Prostate gland (tissue), 2 donors: ENCODE measurements around the gene NME1. TPM values are rescaled to one million over a fixed set of nuclear protein-coding genes. Genes with fewer than 3 reads are reported as not detected.
A peak's percentile ranks its signal among the peaks of the same experiment; 100 is the strongest.

Experiments
- DNase-seq: peaks from one replicate; pipeline ENCODE4 v3.0.0-alpha.2; 2019; ENCODE audit warnings: low spot score
- H3K27ac ChIP-seq, 2 donors: fragments of 200-600 bp; sonication (generic); 2 replicates each; pipeline ENCODE4 v1.5.1; 2017 to 2019
- H3K27me3 ChIP-seq: fragments of 200-600 bp; sonication (generic); replicated peaks from 2 replicates; pipeline ENCODE4 v1.5.1; 2019; ENCODE audit not compliant: insufficient read depth
- H3K36me3 ChIP-seq, 2 donors: fragments of 200-600 bp; sonication (generic); 1 replicate in 1 of 2; 2 replicates in 1 of 2; pipeline versions ENCODE4 v1.5.1 to v1.8.1; 2017 to 2019
- H3K4me1 ChIP-seq: fragments of 200-600 bp; sonication (generic); replicated peaks from 2 replicates; pipeline ENCODE4 v1.5.1; 2019
- H3K4me3 ChIP-seq, 2 donors: fragments of 200-600 bp; sonication (generic); 2 replicates each; pipeline ENCODE4 v1.5.1; 2017 to 2019
- H3K9me3 ChIP-seq: fragments of 200-600 bp; sonication (generic); 2 replicates; pipeline ENCODE4 v1.5.1; 2017
- POLR2A ChIP-seq: fragments of 450-650 bp; IDR thresholded peaks from one replicate; pipeline ENCODE4 v1.6.1; 2016; ENCODE audit warnings: antibody characterized with exemption, mild to moderate bottlenecking
- POLR2AphosphoS5 ChIP-seq: sonication (generic); formaldehyde crosslinking; IDR thresholded peaks from one replicate; pipeline ENCODE4 v1.6.1; 2017; ENCODE audit warnings: antibody characterized with exemption
- WGBS: methylation state at CpG from one replicate; pipeline ENCODE4 v1.1.5; 2018; 5-methylcytosine and 5-hydroxymethylcytosine counted together
- intact Hi-C: fragments of 100-400 bp; cut with DNase I; formaldehyde crosslinking; loops from one replicate; pipeline ENCODE4 v1.14.2; 2022
- total RNA-seq, 2 donors: library from RNA; depleted of rRNA; stranded (reverse); fragments of >200 nt; gene quantifications; one replicate each; pipeline ENCODE4 v1.1.0, GENCODE V29; 2016
- TF ChIP-seq, protein P1 (sequence below), 4 experiments: fragments of 200-600 bp in 2 of 4; fragments of 450-650 bp in 2 of 4; sonication (generic) in 2 of 4; IDR thresholded peaks; 1 replicate in 3 of 4; 2 replicates in 1 of 4; pipeline ENCODE4 v1.5.1; 2016 to 2019; ENCODE audit warnings: antibody characterized with exemption in 4 of 4, mild to moderate bottlenecking in 2 of 4, moderate library complexity in 2 of 4

The NME1 gene
- total RNA-seq, 2 donors from 2014 or later: 32.3 to 75.1 TPM

GRCh38 chr17:51118330-51119195 is 34.8 kb upstream of the NME1 start:
- peak overlapping the region; percentile 99 to 100 for H3K27ac ChIP-seq
- no peaks in the 10 kb centered on the region for H3K36me3 ChIP-seq

GRCh38 chr17:51119415-51120356 is 33.7 kb upstream of the NME1 start:
- Histone ChIP-seq H3K36me3 (no peaks in the 10 kb centered on the region), H3K4me1 (peaks cover 3% of the 10 kb centered on the region), H3K4me3 (peak overlapping the region; percentile 93 to 100), H3K27me3 (no peaks in the 10 kb centered on the region), H3K27ac (peak overlapping the region; percentile 99 to 100), H3K9me3 (no peaks in the 10 kb centered on the region)
- 2% methylated on average over 35 of the region's 49 CpGs for WGBS
- TF ChIP-seq, protein P1, sequence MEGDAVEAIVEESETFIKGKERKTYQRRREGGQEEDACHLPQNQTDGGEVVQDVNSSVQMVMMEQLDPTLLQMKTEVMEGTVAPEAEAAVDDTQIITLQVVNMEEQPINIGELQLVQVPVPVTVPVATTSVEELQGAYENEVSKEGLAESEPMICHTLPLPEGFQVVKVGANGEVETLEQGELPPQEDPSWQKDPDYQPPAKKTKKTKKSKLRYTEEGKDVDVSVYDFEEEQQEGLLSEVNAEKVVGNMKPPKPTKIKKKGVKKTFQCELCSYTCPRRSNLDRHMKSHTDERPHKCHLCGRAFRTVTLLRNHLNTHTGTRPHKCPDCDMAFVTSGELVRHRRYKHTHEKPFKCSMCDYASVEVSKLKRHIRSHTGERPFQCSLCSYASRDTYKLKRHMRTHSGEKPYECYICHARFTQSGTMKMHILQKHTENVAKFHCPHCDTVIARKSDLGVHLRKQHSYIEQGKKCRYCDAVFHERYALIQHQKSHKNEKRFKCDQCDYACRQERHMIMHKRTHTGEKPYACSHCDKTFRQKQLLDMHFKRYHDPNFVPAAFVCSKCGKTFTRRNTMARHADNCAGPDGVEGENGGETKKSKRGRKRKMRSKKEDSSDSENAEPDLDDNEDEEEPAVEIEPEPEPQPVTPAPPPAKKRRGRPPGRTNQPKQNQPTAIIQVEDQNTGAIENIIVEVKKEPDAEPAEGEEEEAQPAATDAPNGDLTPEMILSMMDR (IDR thresholded peaks at IDR 0.05): peak in 1 of 4 experiments; percentile 45
- TF ChIP-seq POLR2A (no peak), POLR2AphosphoS5 (peak; percentile 36)
- intact Hi-C loops: loop anchor here (2.0 to 5.0 kb wide), 2 partner anchors 33 to 48 kb away; partner anchors contain the start of genes NME1 and NME2
- peak; percentile 26 for DNase-seq

More at GRCh38 chr17:51118330-51119195, 34.8 kb upstream of the NME1 start:
- peak; percentile 64 for DNase-seq
- 35% methylated on average over 14 of the region's 14 CpGs for WGBS
- Histone ChIP-seq H3K27me3 (no peaks in the 10 kb centered on the region), H3K4me1 (peaks cover 3% of the 10 kb centered on the region), H3K9me3 (no peaks in the 10 kb centered on the region), H3K4me3 (peak overlapping the region; percentile 93 to 100)
- intact Hi-C loops: loop anchor here (5.0 kb wide), 1 partner anchor 49 kb away; the partner anchor contains the start of gene NME2
- TF ChIP-seq POLR2A (no peak), POLR2AphosphoS5 (peak; percentile 21)
- TF ChIP-seq, protein P1 (IDR thresholded peaks at IDR 0.05): no peak

DNA sequence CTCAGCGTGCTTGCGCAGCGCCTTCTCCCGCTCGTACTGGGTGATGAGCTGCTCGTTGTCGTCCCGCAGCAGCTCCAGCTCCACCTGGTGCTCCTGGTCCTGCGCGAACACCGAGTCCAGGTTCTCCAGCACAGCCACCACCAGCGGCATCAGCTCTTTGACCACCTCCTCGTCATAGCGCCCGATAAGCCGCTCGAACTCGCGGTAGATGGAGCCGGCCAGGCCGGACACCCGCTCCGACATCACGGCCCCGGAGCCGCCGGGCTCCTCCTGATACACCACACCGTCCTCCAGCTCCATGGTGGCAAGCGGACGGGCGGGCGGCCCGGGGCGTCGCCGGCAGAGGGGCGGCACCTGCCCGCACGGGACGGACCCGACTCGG is 33.0 kb upstream of the NME1 start:
- H3K9me3 ChIP-seq: no peaks in the 10 kb centered on the region
- H3K36me3 ChIP-seq: no peaks in the 10 kb centered on the region
- peak; percentile 38 for DNase-seq
- peak overlapping the region; percentile 93 to 100 for H3K4me3 ChIP-seq
- TF ChIP-seq, protein P1 (IDR thresholded peaks at IDR 0.05): no peak
- TF ChIP-seq POLR2A: no peak
- TF ChIP-seq POLR2AphosphoS5: no peak
- H3K27ac ChIP-seq: peak overlapping the region; percentile 99 to 100
- peaks cover 3% of the 10 kb centered on the region for H3K4me1 ChIP-seq
- no peaks in the 10 kb centered on the region for H3K27me3 ChIP-seq
- under 1% methylated on average over 34 of the region's 42 CpGs for WGBS
- intact Hi-C loops: loop anchor here (2.0 kb wide), 1 partner anchor 32 kb away; the partner anchor contains the start of gene NME1

- H3K4me3 ChIP-seq: peak within 1 kb of the TSS; percentile 93 to 100
- no peaks in the 10 kb centered on the region for H3K9me3 ChIP-seq
- no peaks in the 10 kb centered on the region for H3K36me3 ChIP-seq
- peak; percentile 94 for DNase-seq
- H3K27me3 ChIP-seq: no peaks in the 10 kb centered on the region
- peak within 1 kb of the TSS; percentile 99 to 100 for H3K27ac ChIP-seq
- WGBS: under 1% methylated on average over 43 of the region's 68 CpGs
- peaks cover 3% of the 10 kb centered on the region for H3K4me1 ChIP-seq
- TF ChIP-seq POLR2A (peak; percentile 82), POLR2AphosphoS5 (peak; percentile 91)
- TF ChIP-seq, protein P1 (IDR thresholded peaks at IDR 0.05): peak in 1 of 4 experiments; percentile 23
- intact Hi-C loops: loop anchor here (2.0 kb wide), 1 partner anchor 32 kb away; the partner anchor contains the start of gene NME1
Observed at GRCh38 chr17:51120739-51121619, 32.4 kb upstream of the NME1 start, which contains the start of gene SPAG9. SPAG9 (minus strand) TSS chr17:51120868; CDS start chr17:51120656, 212 bp downstream.
